Peyer's patch (tissue), 4 donors: ENCODE measurements around the gene LEMD1.

Experiments used
- POLR2A ChIP-seq, 2 donors: fragments of 450-650 bp; IDR thresholded peaks; one replicate each; pipeline ENCODE4 v1.5.1; 2017; ENCODE audit warnings: antibody characterized with exemption in 2 of 2, mild to moderate bottlenecking in 2 of 2, moderate library complexity in 2 of 2
- TF ChIP-seq, protein P1 (sequence below), 6 experiments: fragments of 450-650 bp in 4 of 6; fragments of 200-600 bp in 2 of 6; sonication (generic) in 1 of 6; IDR thresholded peaks; one replicate each; pipeline ENCODE4 v1.5.1; 2017 to 2019; ENCODE audit warnings: antibody characterized with exemption in 6 of 6, mild to moderate bottlenecking in 3 of 6, moderate library complexity in 1 of 6

DNA sequence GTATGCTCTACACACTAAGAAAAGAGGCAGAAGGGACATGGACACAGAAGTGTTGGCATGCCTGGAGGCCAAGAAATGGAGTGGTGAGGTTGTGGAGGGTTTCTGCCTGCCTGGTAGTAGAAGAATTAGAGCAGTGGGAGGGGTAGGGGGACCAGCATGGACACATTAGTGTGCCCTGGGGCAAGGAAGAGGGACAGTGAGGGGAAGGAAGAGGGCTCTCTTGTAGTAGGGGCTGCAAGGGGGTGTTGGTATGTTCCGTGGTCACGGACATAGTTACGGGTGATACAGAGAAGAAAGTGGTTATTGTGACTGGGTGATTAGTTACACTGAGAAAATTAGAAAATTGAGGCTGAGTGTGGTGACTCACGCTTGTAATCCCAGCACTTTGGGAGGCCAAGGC lies 23.3 kb downstream of the LEMD1 start:
- TF ChIP-seq, protein P1, sequence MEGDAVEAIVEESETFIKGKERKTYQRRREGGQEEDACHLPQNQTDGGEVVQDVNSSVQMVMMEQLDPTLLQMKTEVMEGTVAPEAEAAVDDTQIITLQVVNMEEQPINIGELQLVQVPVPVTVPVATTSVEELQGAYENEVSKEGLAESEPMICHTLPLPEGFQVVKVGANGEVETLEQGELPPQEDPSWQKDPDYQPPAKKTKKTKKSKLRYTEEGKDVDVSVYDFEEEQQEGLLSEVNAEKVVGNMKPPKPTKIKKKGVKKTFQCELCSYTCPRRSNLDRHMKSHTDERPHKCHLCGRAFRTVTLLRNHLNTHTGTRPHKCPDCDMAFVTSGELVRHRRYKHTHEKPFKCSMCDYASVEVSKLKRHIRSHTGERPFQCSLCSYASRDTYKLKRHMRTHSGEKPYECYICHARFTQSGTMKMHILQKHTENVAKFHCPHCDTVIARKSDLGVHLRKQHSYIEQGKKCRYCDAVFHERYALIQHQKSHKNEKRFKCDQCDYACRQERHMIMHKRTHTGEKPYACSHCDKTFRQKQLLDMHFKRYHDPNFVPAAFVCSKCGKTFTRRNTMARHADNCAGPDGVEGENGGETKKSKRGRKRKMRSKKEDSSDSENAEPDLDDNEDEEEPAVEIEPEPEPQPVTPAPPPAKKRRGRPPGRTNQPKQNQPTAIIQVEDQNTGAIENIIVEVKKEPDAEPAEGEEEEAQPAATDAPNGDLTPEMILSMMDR (IDR thresholded peaks at IDR 0.05), result no peak
- TF ChIP-seq POLR2A (IDR thresholded peaks at IDR 0.05), result no peak
